MCF 10A (cell line): ENCODE measurements around the gene CSF3. TPM values are rescaled to one million over a fixed set of nuclear protein-coding genes. Genes with fewer than 3 reads are reported as not detected.

Experiments used
- BruUV-seq: library from RNA; stranded (reverse); fragments of 400-500 nt; replicated peaks from 2 replicates; lab custom pipeline; 2021; lab: Mats Ljungman, UMichigan
- CTCF ChIA-PET: fragments of 300-600 bp; sonication (Branson Sonifier 250); formaldehyde crosslinking; extraction: SDS; loops from one replicate; lab custom pipeline; 2021; ENCODE audit warnings: antibody characterized with exemption, inconsistent platforms; lab: Yijun Ruan, JAX
- POLR2A ChIA-PET: fragments of 300-600, 350-650 bp; sonication (Branson Sonifier 250); formaldehyde crosslinking; extraction: SDS; loops from one replicate; lab custom pipeline; 2020; ENCODE audit warnings: antibody characterized with exemption, inconsistent platforms; lab: Yijun Ruan, JAX
- DNase-seq: peaks from one replicate; pipeline ENCODE4 v3.0.0-alpha.2; 2018; ENCODE audit not compliant: unreplicated experiment
- H3K27ac Mint-ChIP-seq: one replicate; pipeline ENCODE4 v1.8.0; 2022; ENCODE audit warnings: mild to moderate bottlenecking, low read depth, mixed read lengths; ENCODE audit not compliant: unreplicated experiment
- H3K27me3 Mint-ChIP-seq: one replicate; pipeline ENCODE4 v1.8.0; 2022; ENCODE audit warnings: mixed read lengths; ENCODE audit not compliant: insufficient read depth, unreplicated experiment
- H3K36me3 Mint-ChIP-seq: one replicate; pipeline ENCODE4 v1.8.0; 2022; ENCODE audit warnings: mild to moderate bottlenecking, moderate library complexity, mixed read lengths; ENCODE audit not compliant: insufficient read depth, unreplicated experiment
- H3K4me1 Mint-ChIP-seq: one replicate; pipeline ENCODE4 v1.8.0; 2022; ENCODE audit warnings: mixed read lengths; ENCODE audit not compliant: insufficient read depth, unreplicated experiment
- H3K4me3 Mint-ChIP-seq: one replicate; pipeline ENCODE4 v1.8.0; 2022; ENCODE audit warnings: mild to moderate bottlenecking, moderate library complexity, mixed read lengths; ENCODE audit not compliant: unreplicated experiment
- H3K9me3 Mint-ChIP-seq: one replicate; pipeline ENCODE4 v1.8.0; 2022; ENCODE audit warnings: mixed read lengths; ENCODE audit not compliant: unreplicated experiment
- intact Hi-C: fragments of 100-400 bp; cut with micrococcal nuclease; formaldehyde crosslinking; loops from 2 replicates; pipeline ENCODE4 v1.14.1; 2022
- total RNA-seq: library from RNA; stranded (reverse); gene quantifications from 2 replicates; pipeline ENCODE4 v1.2.3, GENCODE V29; 2022
- TF ChIP-seq, protein P1 (sequence below): fragments of 200-600 bp; IDR thresholded peaks from one replicate; pipeline ENCODE4 v1.8.0; 2022; ENCODE audit warnings: antibody characterized with exemption, mild to moderate bottlenecking; ENCODE audit not compliant: unreplicated experiment

Gene CSF3
- total RNA-seq, 1 experiment from 2014 or later = 17.1 TPM

DNA sequence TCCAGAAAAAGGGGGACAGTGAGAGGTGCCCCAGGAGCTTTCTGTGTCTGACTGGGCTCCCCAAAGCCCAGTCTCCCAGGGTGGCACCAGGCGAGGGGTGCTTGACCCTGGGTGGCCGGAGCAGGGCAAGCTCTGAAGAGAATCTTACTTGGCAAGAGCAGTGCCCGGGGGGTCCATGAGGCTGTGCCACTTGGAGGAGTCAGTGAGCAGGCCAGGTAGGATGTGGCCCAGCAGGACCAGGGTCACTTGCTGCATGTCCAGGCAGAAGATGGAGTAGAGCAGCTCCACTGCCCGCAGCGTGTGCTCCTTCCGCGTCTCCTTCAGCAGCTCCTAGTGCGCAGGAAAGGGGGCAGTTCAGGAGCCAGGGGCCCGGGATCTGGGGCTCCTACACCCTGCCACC lies 7.3 kb downstream of the CSF3 start:
- Mint-ChIP-seq H3K36me3 (peaks cover 37% of the 10 kb centered on the region), H3K27me3 (no peaks in the 10 kb centered on the region), H3K9me3 (no peaks in the 10 kb centered on the region), H3K4me1 (peaks cover 82% of the 10 kb centered on the region), H3K4me3 (no peak overlapping the region), H3K27ac (peak overlapping the region; percentile 96)
- intact Hi-C loops = no loop called here
- ChIA-PET CTCF (interaction anchor here (0.6 to 1.8 kb wide), 9 partner anchors 8 to 270 kb away, joined by 3 to 8 read pairs (median 4); no protein-coding TSS in a partner anchor), POLR2A (interaction anchor here (0.8 to 3.5 kb wide), 12 partner anchors 8 to 488 kb away, joined by 3 to 79 read pairs (median 5); partner anchors contain the start of genes MED24, NR1D1 and PSMD3)
- DNase-seq = no peak
- TF ChIP-seq, protein P1, sequence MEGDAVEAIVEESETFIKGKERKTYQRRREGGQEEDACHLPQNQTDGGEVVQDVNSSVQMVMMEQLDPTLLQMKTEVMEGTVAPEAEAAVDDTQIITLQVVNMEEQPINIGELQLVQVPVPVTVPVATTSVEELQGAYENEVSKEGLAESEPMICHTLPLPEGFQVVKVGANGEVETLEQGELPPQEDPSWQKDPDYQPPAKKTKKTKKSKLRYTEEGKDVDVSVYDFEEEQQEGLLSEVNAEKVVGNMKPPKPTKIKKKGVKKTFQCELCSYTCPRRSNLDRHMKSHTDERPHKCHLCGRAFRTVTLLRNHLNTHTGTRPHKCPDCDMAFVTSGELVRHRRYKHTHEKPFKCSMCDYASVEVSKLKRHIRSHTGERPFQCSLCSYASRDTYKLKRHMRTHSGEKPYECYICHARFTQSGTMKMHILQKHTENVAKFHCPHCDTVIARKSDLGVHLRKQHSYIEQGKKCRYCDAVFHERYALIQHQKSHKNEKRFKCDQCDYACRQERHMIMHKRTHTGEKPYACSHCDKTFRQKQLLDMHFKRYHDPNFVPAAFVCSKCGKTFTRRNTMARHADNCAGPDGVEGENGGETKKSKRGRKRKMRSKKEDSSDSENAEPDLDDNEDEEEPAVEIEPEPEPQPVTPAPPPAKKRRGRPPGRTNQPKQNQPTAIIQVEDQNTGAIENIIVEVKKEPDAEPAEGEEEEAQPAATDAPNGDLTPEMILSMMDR = no peak
- no TSS peak for BruUV-seq

DNA sequence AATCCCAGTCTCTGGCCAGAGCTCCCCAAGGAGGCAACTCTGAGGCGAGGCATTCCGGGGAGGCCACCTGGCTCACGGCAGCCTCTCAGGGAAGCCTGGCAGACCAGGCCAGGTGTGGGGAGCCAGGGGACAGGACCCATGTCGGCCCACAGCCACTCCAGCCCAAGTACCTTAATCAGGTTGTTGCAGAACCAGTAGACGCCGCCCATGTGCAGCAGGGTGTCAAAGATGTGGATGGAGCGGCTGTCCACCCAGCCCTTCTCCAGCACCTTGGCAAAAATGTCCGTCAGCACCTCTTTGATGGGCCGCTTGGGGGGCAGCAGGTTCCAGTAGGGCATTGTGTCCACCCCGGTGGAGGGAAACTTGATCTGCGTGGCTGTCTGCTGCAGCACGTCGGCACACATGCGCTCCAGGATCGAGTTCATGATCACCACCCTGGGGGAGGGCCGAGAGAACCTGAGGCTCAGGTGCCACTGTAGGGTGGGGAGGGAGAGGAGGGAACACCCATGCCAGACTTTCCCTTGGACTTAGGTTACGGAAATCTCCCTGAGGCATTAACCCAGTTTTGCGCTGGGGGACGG lies 7.8 kb downstream of the CSF3 start:
- ChIA-PET CTCF (interaction anchor here (1.8 kb wide), 1 partner anchor 9 kb away, joined by 8 read pairs; no protein-coding TSS in a partner anchor), POLR2A (interaction anchor here (0.8 to 3.5 kb wide), 6 partner anchors 8 to 89 kb away, joined by 3 to 79 read pairs (median 12); partner anchors contain the start of genes NR1D1 and PSMD3)
- TF ChIP-seq, protein P1 = no peak
- no peaks in the 10 kb centered on the region for H3K9me3 Mint-ChIP-seq
- H3K4me1 Mint-ChIP-seq = peaks cover 82% of the 10 kb centered on the region
- peak; percentile 88 for DNase-seq
- H3K36me3 Mint-ChIP-seq = peaks cover 39% of the 10 kb centered on the region
- BruUV-seq = no TSS peak
- H3K27ac Mint-ChIP-seq = peak overlapping the region; percentile 39
- intact Hi-C loops = no loop called here
- H3K4me3 Mint-ChIP-seq = no peak overlapping the region
- no peaks in the 10 kb centered on the region for H3K27me3 Mint-ChIP-seq

DNA sequence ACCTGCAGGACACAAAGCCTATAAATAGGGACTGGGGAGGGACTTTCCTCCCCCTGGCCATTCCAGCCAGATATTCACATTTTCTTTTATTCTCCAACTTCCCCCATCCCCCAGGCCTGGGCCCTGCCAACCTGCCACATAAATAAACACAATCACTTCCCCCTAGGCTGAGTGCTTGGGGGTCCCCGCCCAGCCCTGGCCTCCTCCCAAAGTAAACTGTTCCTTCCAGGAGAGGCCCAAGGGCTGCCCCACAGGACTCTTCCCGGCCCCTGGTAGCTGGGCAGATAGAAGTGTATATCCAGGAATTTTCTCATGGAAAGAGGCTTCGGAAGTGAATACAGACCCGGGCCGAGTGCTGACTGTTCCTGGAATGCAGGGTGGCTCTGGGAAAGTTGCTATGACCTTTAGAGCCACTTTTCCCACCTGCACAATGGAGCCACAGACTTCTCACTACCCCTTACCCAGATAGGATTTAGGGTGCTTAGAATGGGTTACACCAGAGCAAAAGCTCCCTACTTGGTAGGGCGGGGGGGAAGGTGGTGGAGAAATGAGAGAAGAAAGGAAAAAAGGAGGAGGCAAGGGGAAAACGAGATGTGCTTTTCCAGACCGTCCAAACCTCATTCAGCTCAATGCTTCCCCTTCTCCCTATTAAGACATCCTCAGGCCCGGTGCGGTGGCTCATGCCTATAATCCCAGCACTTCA lies 8.5 kb downstream of the CSF3 start:
- no TSS peak for BruUV-seq
- no peaks in the 10 kb centered on the region for H3K9me3 Mint-ChIP-seq
- intact Hi-C loops = no loop called here
- peak; percentile 91 for DNase-seq
- H3K27me3 Mint-ChIP-seq = no peaks in the 10 kb centered on the region
- peaks cover 44% of the 10 kb centered on the region for H3K36me3 Mint-ChIP-seq
- peak overlapping the region; percentile 39 for H3K27ac Mint-ChIP-seq
- TF ChIP-seq, protein P1 = no peak
- H3K4me1 Mint-ChIP-seq = peaks cover 75% of the 10 kb centered on the region
- ChIA-PET POLR2A (interaction anchor here (0.6 to 7.3 kb wide), 4 partner anchors 9 to 85 kb away, joined by 3 to 164 read pairs (median 16); partner anchors contain the start of genes CSF3 and PSMD3), CTCF (interaction anchor here (0.6 to 9.3 kb wide), 4 partner anchors 10 to 172 kb away, joined by 3 to 237 read pairs (median 4); partner anchors contain the start of gene CSF3)
- no peak overlapping the region for H3K4me3 Mint-ChIP-seq

DNA sequence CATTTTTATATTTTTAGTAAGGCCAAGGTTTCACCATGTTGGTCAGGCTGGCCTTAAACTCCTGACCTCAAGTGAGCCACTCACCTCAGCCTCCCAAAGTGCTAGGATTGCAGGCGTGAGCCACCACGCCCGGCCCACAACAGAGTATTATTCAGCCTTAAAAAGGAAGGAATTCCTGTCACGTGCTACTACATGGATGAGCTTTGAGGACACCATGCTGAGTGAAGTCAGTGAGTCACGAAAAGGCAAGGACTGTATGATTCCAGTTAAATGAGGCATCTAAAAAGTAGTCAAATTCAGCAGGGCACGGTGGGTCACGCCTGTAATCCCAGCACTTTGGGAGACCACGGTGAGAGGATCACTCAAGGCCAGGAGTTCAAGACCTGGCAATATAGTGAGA lies 9.7 kb downstream of the CSF3 start:
- DNase-seq = peak; percentile 21
- CTCF ChIA-PET = interaction anchor here (0.6 to 9.3 kb wide), 9 partner anchors 11 to 1672 kb away, joined by 3 to 237 read pairs (median 5); partner anchors contain the start of genes CSF3 and PSMD3
- Mint-ChIP-seq H3K27ac (peak overlapping the region; percentile 87), H3K4me1 (peaks cover 64% of the 10 kb centered on the region), H3K9me3 (no peaks in the 10 kb centered on the region), H3K36me3 (peaks cover 42% of the 10 kb centered on the region), H3K27me3 (no peaks in the 10 kb centered on the region), H3K4me3 (no peak overlapping the region)
- BruUV-seq = no TSS peak
- TF ChIP-seq, protein P1 = no peak
- intact Hi-C loops = loop anchor here (5.0 kb wide), 2 partner anchors 87 to 153 kb away; no protein-coding TSS in a partner anchor
- POLR2A ChIA-PET = interaction anchor here (0.9 to 7.3 kb wide), 7 partner anchors 10 to 255 kb away, joined by 3 to 164 read pairs (median 4); partner anchors contain the start of genes CSF3, MED24, NR1D1 and PSMD3
